K562 (cell line): Measurements from ENCODE around the gene PCDHGB2. TPM values are rescaled to one million over a fixed set of nuclear protein-coding genes. Genes with fewer than 3 reads are reported as not detected.

Source experiments
- ATAC-seq: fragments of 200-7000 bp; cut with Tn5 transposase; 3 replicates; pipeline ENCODE4 v1.9.1; 2020; ENCODE audit warnings: moderate library complexity
- BruUV-seq: library from RNA; stranded (reverse); fragments of 400-500 nt; replicated peaks from 2 replicates; lab custom pipeline; 2021; lab: Mats Ljungman, UMichigan
- CTCF ChIA-PET: fragments of 300-600 bp; formaldehyde crosslinking; extraction: SDS; loops from one replicate; lab custom pipeline; 2021; ENCODE audit warnings: low intra/inter-chr PET ratio; lab: Yijun Ruan, JAX
- POLR2A ChIA-PET: fragments of 300-600, 350-650 bp; sonication (Branson Sonifier 250); formaldehyde crosslinking; extraction: SDS; loops from one replicate; lab custom pipeline; 2021; ENCODE audit warnings: antibody characterized with exemption, inconsistent platforms; lab: Yijun Ruan, JAX
- DNase-seq, 4 experiments: peaks; one replicate each; pipeline versions ENCODE4 v3.0.0 to v3.0.0-alpha.2; 2011 to 2018; ENCODE audit warnings: low spot score in 3 of 4, mixed read lengths in 3 of 4; ENCODE audit errors: extremely low read depth in 1 of 4
- FAIRE-seq: peaks from 2 replicates; lab custom pipeline; 2011; peaks lifted over from hg19 to GRCh38; lab: Jason Lieb, UNC
- H2AFZ ChIP-seq: 2 replicates; pipeline ENCODE4 v1.6.0; 2011; ENCODE audit warnings: low read depth, low read length, control low read depth, inconsistent platforms
- H3K27ac ChIP-seq: fragments of 200-600 bp; 3 replicates; pipeline ENCODE4 v1.8.0; 2011; ENCODE audit warnings: low read depth, mild to moderate bottlenecking, control low read depth, inconsistent platforms, low read length, moderate library complexity, mixed read lengths; ENCODE audit errors: extremely low read depth
- H3K27me3 ChIP-seq, 2 experiments: fragments of 300-600 bp in 1 of 2; 2 replicates in 1 of 2; 3 replicates in 1 of 2; pipeline versions ENCODE4 v1.6.0 to v1.8.0; 2011; ENCODE audit warnings: inconsistent platforms in 2 of 2, low read length in 2 of 2, mild to moderate bottlenecking in 1 of 2, mixed read lengths in 1 of 2, moderate library complexity in 1 of 2; ENCODE audit not compliant: control insufficient read depth in 2 of 2, insufficient read depth in 2 of 2
- H3K36me3 ChIP-seq: fragments of 300-600 bp; 3 replicates; pipeline ENCODE4 v1.8.0; 2011; ENCODE audit warnings: mild to moderate bottlenecking, low read length, inconsistent platforms; ENCODE audit not compliant: control insufficient read depth, insufficient read depth
- H3K4me1 ChIP-seq, 2 experiments: fragments of 200-600 bp in 1 of 2; replicated peaks in 1 of 2; 2 replicates in 1 of 2; 3 replicates in 1 of 2; pipeline versions ENCODE4 v1.5.1 to v1.8.0; 2011; ENCODE audit warnings: inconsistent platforms in 2 of 2, low read length in 2 of 2, mild to moderate bottlenecking in 1 of 2, mixed read lengths in 1 of 2, moderate library complexity in 1 of 2; ENCODE audit not compliant: control insufficient read depth in 2 of 2, insufficient read depth in 2 of 2
- H3K4me2 ChIP-seq: 2 replicates; pipeline ENCODE4 v1.6.1; 2011; ENCODE audit warnings: low read length, control low read depth, inconsistent platforms, mixed read lengths; ENCODE audit not compliant: insufficient read depth
- H3K4me3 ChIP-seq: fragments of 200-600 bp; sonication (generic), shearing (Covaris generic); 2 replicates; pipeline ENCODE4 v1.5.1; 2016; ENCODE audit warnings: control low read depth, inconsistent platforms
- H3K79me2 ChIP-seq: fragments of 200-600 bp; 3 replicates; pipeline ENCODE4 v1.8.0; 2011; ENCODE audit warnings: low read length, inconsistent platforms; ENCODE audit not compliant: control insufficient read depth, insufficient read depth
- H3K9ac ChIP-seq, 2 experiments: 2 replicates each; pipeline versions ENCODE4 v1.6.0 to v1.6.1; 2011; ENCODE audit warnings: low read depth in 2 of 2, low read length in 2 of 2, control low read depth in 1 of 2, inconsistent platforms in 1 of 2, mild to moderate bottlenecking in 1 of 2, mixed read lengths in 1 of 2; ENCODE audit not compliant: insufficient read depth in 1 of 2
- H3K9me1 ChIP-seq: one replicate; pipeline ENCODE4 v1.6.0; 2011; ENCODE audit warnings: inconsistent platforms, mild to moderate bottlenecking, low read length, moderate library complexity; ENCODE audit not compliant: control insufficient read depth, insufficient read depth
- H3K9me3 ChIP-seq: replicated peaks from 2 replicates; pipeline ENCODE4 v1.5.1; 2011; ENCODE audit warnings: low read depth, low read length, inconsistent platforms; ENCODE audit not compliant: control insufficient read depth, insufficient read depth
- H4K20me1 ChIP-seq: replicated peaks from 2 replicates; pipeline ENCODE4 v1.6.1; 2011; ENCODE audit warnings: low read length, inconsistent platforms, mixed read lengths; ENCODE audit not compliant: control insufficient read depth, insufficient read depth
- KDM2B ChIP-seq: fragments of 250-450 bp; sonication (Bioruptor Pico); IDR thresholded peaks from 2 replicates; pipeline ENCODE4 v1.8.0; 2021; ENCODE audit warnings: mild to moderate bottlenecking, moderate library complexity
- NRF1 ChIP-seq, 2 experiments: fragments of 450-650 bp; IDR thresholded peaks in 1 of 2; conservative IDR thresholded peaks in 1 of 2; 2 replicates each; pipeline ENCODE4 v1.6.1; 2014; ENCODE audit warnings: mild to moderate bottlenecking in 2 of 2
- ZNF583 ChIP-seq: fragments of 250-450 bp; sonication (Bioruptor Pico); IDR thresholded peaks from 2 replicates; pipeline ENCODE4 v1.4.0; 2020
- WGBS: fragments of 100-300 bp; shearing (Covaris generic); methylation state at CpG from one replicate; pipeline ENCODE4 v1.1.6; 2016; ENCODE audit warnings: low coverage, mixed read lengths; ENCODE audit not compliant: insufficient coverage; ENCODE audit errors: missing lambda C conversion rate; 5-methylcytosine and 5-hydroxymethylcytosine counted together
- in situ Hi-C: fragments of 300-500 bp; cut with MboI; formaldehyde crosslinking; loops from 4 replicates; pipeline ENCODE4 v1.15.0; 2018; ENCODE audit warnings: inconsistent platforms, mixed read lengths
- intact Hi-C: fragments of 100-400 bp; cut with micrococcal nuclease; formaldehyde crosslinking; loops from 2 replicates; pipeline ENCODE4 v1.14.2; 2022
- polyA plus RNA-seq, 8 experiments: library from polyadenylated mRNA; depleted of rRNA in 4 of 8; stranded (reverse) in 5 of 8; unstranded in 3 of 8; fragments of >200 nt; fragmentation: Nextera tagmentation in 2 of 8; fragmentation: Illumina TruSeq in 1 of 8; extraction: Ambion mirVana in 2 of 8; extraction: Trizol in 1 of 8; gene quantifications; 2 replicates each; pipeline versions ENCODE4 v1.2.1 to v1.2.3, GENCODE V29; 2011 to 2014; ENCODE audit warnings: inconsistent platforms in 1 of 8, missing spikeins in 1 of 8
- total RNA-seq, 7 experiments: library from RNA; depleted of rRNA in 6 of 7; stranded (reverse); fragments of >200 nt in 6 of 7; fragmentation: Illumina TruSeq in 2 of 7; extraction: Trizol in 2 of 7; gene quantifications; 2 replicates each; pipeline versions ENCODE4 v1.2.1 to v1.2.3, GENCODE V29; 2011 to 2021; ENCODE audit warnings: low replicate concordance in 1 of 7

PCDHGB2 gene
- total and polyA plus RNA-seq, 9 of the 15 experiments (the other 6 are each of a cell fraction or from before 2014, with no cell fraction given) = 0.06 to 0.54 (median 0.29) TPM; not detected in 1

DNA sequence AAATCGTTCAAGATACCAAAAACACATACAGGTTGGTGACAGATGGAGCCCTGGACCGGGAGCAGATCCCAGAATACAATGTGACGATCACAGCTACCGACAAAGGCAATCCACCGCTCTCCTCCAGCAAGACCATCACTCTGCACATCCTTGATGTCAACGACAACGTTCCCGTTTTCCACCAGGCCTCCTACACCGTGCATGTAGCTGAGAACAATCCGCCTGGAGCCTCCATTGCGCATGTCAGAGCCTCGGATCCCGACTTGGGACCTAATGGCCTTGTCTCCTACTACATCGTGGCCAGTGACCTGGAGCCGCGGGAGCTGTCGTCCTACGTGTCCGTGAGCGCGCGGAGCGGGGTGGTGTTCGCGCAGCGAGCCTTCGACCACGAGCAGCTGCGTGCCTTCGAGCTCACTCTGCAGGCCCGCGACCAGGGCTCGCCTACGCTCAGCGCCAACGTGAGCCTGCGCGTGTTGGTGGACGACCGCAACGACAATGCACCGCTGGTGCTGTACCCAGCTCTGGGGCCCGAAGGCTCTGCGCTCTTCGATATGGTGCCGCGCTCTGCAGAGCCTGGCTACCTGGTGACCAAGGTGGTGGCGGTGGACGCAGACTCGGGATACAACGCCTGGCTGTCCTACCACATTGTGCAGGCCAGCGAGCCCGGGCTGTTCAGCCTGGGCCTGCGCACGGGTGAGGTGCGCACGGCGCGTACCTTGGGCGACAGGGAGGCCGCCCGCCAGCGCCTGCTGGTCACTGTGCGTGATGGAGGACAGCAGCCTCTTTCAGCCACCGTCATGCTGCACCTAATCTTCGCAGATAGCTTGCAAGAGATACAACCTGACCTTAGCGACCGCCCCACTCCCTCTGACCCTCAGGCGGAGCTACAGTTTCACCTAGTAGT is 12.0 kb downstream of the PCDHGB2 start:
- intact Hi-C loops (loop anchor here (5.0 kb wide), 1 partner anchor 45 kb away; no protein-coding TSS in a partner anchor), in situ Hi-C loops (no loop called here)
- FAIRE-seq = no peak
- no peak overlapping the region for H3K4me2 ChIP-seq
- no peaks in the 10 kb centered on the region for H3K79me2 ChIP-seq
- H3K36me3 ChIP-seq = no peaks in the 10 kb centered on the region
- no peaks in the 10 kb centered on the region for H4K20me1 ChIP-seq
- peaks cover 4 to 38% of the 10 kb centered on the region in 2 experiments for H3K27me3 ChIP-seq
- H3K9me3 ChIP-seq = no peaks in the 10 kb centered on the region
- ChIA-PET CTCF (no interaction called here), POLR2A (interaction anchor here (0.6 kb wide), 1 partner anchor 1331 kb away, joined by 3 read pairs; no protein-coding TSS in a partner anchor)
- no peak overlapping the region for H3K9ac ChIP-seq
- no peak for DNase-seq
- 28% methylated on average over 47 of the region's 69 CpGs for WGBS
- no peak overlapping the region for H2AFZ ChIP-seq
- no peaks in the 10 kb centered on the region for H3K9me1 ChIP-seq
- H3K4me3 ChIP-seq = no peak overlapping the region
- TF ChIP-seq NRF1 (conservative IDR thresholded peaks at IDR 0.05 in 1 of 2, IDR thresholded peaks at IDR 0.05 in 1 of 2) (peak; percentile 50 to 59; a peak in 3 of 4 replicates), KDM2B (CRISPR knock-in tag) (no peak), ZNF583 (no peak)
- no TSS peak for BruUV-seq
- peaks cover 0 to 7% of the 10 kb centered on the region in 2 experiments; a peak in 1 of 5 replicates for H3K4me1 ChIP-seq
- no peak for ATAC-seq
- no peak overlapping the region for H3K27ac ChIP-seq
